ENCODE results near the gene CNN3.
A peak's percentile ranks its signal among the peaks of the same experiment; 100 is the strongest.

Gene CNN3

GRCh38 chr1:94955767-94956632, 29.1 kb upstream of the CNN3 start:
- no peak for TF ChIP-seq CTCF (IDR thresholded peaks at IDR 0.05; ENCODE audit: insufficient read depth, low read depth, low read length, missing control alignments)
- DNase-seq (ENCODE audit: low read depth) = peak; percentile 48
- H3K4me3 ChIP-seq (ENCODE audit: low read length) = no peak overlapping the region

DNA sequence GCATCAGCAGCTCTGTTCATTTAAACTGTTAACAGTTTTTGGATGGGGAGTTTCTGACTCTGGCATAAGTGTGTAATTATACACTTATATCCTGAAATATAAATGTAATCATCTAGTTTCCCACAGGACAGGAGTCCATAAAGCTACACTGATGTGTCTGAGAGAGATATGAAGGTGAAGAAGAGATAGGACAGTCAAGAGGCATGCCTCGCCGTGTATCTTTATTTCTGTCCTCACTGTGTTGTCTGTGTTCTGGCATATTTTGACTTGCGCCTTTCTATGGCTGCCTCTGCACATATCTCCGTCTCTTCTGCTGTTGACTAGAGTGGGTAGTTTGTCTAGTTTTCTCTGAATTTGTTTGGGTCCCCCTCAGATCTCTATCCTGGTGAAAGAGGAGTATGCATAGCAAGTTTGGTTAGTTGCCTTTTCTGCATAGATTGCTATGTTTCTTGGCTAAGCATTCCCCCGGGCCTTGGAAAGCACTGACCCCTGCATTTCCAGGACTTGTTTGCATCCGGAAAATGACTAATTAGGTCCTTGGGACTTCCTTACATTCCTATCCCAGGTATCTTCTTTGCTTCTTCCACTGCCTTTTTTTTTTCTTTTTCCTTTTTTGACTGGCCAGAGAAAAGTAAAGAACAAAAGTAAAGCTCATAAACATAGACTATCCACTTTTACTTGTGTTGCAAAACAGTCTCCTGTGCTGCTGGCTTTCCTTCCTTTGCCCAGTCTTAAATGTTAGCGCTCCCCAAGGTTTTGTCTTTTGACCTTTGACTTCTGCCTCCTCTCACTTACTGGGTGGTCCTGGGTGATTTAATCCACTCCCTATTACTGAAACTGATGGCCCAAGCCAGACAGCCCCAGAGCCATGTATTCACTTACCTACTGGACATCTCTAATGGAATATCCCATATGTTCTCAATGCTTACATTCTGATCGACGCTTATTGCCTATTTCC, 27.6 kb upstream of the CNN3 start:
- H3K4me3 ChIP-seq (ENCODE audit: low read length) = no peak overlapping the region
- DNase-seq (ENCODE audit: low read depth) = peak; percentile 28
- no peak for TF ChIP-seq CTCF (IDR thresholded peaks at IDR 0.05; ENCODE audit: insufficient read depth, low read depth, low read length, missing control alignments)

GRCh38 chr1:94953746-94954145, 26.8 kb upstream of the CNN3 start:
- DNase-seq (ENCODE audit: low read depth) = no peak
- TF ChIP-seq CTCF (IDR thresholded peaks at IDR 0.05; ENCODE audit: insufficient read depth, low read depth, low read length, missing control alignments) = no peak
- H3K4me3 ChIP-seq (ENCODE audit: low read length) = no peak overlapping the region

GRCh38 chr1:94953107-94953506, 26.2 kb upstream of the CNN3 start:
- H3K4me3 ChIP-seq (ENCODE audit: low read length) = no peak overlapping the region
- DNase-seq (ENCODE audit: low read depth) = no peak
- no peak for TF ChIP-seq CTCF (IDR thresholded peaks at IDR 0.05; ENCODE audit: insufficient read depth, low read depth, low read length, missing control alignments)

DNA sequence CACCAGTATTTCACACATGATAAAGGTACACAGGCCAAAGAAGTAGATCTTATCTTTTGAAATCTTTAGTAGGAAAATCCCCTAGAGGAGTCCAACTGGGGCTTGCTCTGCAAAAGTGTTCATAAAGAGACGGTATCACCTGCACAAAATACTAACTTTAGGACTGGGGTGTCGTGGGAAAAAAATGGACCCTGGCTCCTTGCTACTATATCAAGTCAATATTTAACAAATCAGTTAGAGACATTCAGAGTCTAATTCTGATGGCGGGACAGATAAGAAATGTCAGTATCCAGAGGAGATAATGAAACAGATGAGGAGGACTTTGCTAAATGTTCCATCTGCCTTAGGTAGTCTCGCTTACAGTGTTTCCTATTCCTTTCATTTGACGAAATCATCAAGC, 25.6 kb upstream of the CNN3 start:
- no peak overlapping the region for H3K4me3 ChIP-seq (ENCODE audit: low read length)
- TF ChIP-seq CTCF (IDR thresholded peaks at IDR 0.05; ENCODE audit: insufficient read depth, low read depth, low read length, missing control alignments) = no peak
- no peak for DNase-seq (ENCODE audit: low read depth)

- H3K4me3 ChIP-seq (ENCODE audit: low read length) = no peak overlapping the region
- DNase-seq (ENCODE audit: low read depth) = peak; percentile 90
- TF ChIP-seq CTCF (IDR thresholded peaks at IDR 0.05; ENCODE audit: insufficient read depth, low read depth, low read length, missing control alignments) = no peak
Observed at GRCh38 chr1:94951509-94952208, 24.7 kb upstream of the CNN3 start.

All from epithelial cell of esophagus (primary cell).